Mucosa of descending colon (tissue), 3 donors: ENCODE measurements around the gene SIX2. TPM values are rescaled to one million over a fixed set of nuclear protein-coding genes. Genes with fewer than 3 reads are reported as not detected.

Source experiments
- ATAC-seq: fragments of 200-7000 bp; cut with Tn5 transposase; one replicate; pipeline ENCODE4 v1.9.1; 2020; ENCODE audit warnings: mild to moderate bottlenecking, moderate library complexity
- DNase-seq, 3 donors: peaks; one replicate each; pipeline ENCODE4 v3.0.0-alpha.2; 2020
- H3K36me3 ChIP-seq: fragments of 200-600 bp; one replicate; pipeline ENCODE4 v1.8.0; 2021; ENCODE audit warnings: low read depth, mild to moderate bottlenecking
- H3K4me1 ChIP-seq: fragments of 200-600 bp; one replicate; pipeline ENCODE4 v1.8.0; 2021; ENCODE audit warnings: low read depth, mild to moderate bottlenecking
- H3K4me3 ChIP-seq: fragments of 200-600 bp; one replicate; pipeline ENCODE4 v1.8.0; 2021; ENCODE audit warnings: mild to moderate bottlenecking
- H3K9me3 ChIP-seq: fragments of 200-600 bp; one replicate; pipeline ENCODE4 v1.8.0; 2021; ENCODE audit warnings: mild to moderate bottlenecking
- intact Hi-C, 2 donors: fragments of 100-400 bp; cut with DNase I in 1 of 2; cut with micrococcal nuclease in 1 of 2; formaldehyde crosslinking; loops; one replicate each; pipeline versions ENCODE4 v1.11.0 to v1.11.1; 2022; cut with DNase I, micrococcal nuclease
- total RNA-seq, 3 donors: library from RNA; stranded (reverse); fragmentation: NEBNext Ultra II Directional in 2 of 3; extraction: Animal tissue kit (Norgen Biotek cat#: 25700) in 2 of 3; gene quantifications; one replicate each; pipeline versions ENCODE4 v1.2.1 to v1.2.4, GENCODE V29; 2021 to 2023
- TF ChIP-seq, protein P1 (sequence below): fragments of 200-600 bp; IDR thresholded peaks from one replicate; pipeline ENCODE4 v1.8.0; 2022; ENCODE audit warnings: antibody characterized with exemption, mild to moderate bottlenecking
- donor health status: DM: no; HTN: no; CAD: no; lungs with moderate emphysema.
- donor health status: DM: no; HTN: no; CAD: no.
- donor health status: DM: no; HTN: yes; CAD: no.

Gene SIX2
- total RNA-seq, 3 donors from 2014 or later, result 0.12 TPM; not detected in 2

DNA sequence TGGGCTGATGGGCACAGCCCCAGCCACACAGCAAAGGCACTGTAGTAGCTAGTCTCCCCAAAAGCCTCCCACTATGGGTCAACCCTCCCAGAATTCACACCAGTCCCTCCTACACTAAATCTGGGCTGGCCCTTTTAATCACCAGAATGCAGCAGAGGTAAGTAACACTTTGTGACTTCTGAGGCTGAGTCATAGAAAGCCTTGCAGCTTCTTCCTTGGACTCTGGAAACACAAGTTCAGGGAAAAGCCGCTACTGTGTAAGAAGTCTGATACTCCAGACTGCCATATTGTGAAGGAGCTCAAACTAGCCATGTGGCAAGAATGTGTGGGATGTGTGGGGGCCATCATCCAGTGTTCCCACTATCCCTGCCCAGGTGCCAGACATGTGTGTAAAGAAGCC, 19.0 kb upstream of the SIX2 start:
- intact Hi-C loops, result no loop called here
- no peak for ATAC-seq
- no peak for DNase-seq

DNA sequence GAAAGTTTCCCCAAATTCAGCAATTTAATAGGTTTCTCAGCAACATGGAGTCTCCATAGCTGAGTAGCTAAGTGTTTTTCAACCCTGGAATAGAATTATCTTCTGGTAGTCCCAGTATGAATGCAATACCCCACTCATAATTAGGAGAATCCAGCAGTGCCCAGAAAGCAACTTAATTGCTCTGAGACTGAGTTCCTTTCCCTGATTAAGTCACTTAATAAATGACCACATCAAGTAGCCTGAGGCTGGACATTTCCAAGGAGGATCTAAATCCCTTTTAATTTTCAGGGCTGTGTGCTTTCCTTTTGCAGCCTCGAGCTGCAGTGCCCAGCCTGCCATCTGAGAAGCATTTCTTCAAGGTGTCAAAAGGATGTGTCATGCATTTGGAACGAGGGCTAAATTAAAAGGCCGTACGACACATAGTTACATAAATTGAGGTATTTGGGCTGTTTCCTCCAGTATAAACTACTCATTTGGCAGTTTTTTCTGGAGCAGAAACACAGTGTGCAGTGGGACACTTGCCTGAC, 17.7 kb upstream of the SIX2 start:
- DNase-seq (no peak), ATAC-seq (no peak)
- no peak overlapping the region for H3K4me3 ChIP-seq
- TF ChIP-seq, protein P1, sequence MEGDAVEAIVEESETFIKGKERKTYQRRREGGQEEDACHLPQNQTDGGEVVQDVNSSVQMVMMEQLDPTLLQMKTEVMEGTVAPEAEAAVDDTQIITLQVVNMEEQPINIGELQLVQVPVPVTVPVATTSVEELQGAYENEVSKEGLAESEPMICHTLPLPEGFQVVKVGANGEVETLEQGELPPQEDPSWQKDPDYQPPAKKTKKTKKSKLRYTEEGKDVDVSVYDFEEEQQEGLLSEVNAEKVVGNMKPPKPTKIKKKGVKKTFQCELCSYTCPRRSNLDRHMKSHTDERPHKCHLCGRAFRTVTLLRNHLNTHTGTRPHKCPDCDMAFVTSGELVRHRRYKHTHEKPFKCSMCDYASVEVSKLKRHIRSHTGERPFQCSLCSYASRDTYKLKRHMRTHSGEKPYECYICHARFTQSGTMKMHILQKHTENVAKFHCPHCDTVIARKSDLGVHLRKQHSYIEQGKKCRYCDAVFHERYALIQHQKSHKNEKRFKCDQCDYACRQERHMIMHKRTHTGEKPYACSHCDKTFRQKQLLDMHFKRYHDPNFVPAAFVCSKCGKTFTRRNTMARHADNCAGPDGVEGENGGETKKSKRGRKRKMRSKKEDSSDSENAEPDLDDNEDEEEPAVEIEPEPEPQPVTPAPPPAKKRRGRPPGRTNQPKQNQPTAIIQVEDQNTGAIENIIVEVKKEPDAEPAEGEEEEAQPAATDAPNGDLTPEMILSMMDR, result no peak
- H3K36me3 ChIP-seq, result no peaks in the 10 kb centered on the region
- intact Hi-C loops, result no loop called here
- no peaks in the 10 kb centered on the region for H3K4me1 ChIP-seq
- H3K9me3 ChIP-seq, result no peaks in the 10 kb centered on the region

More for the DNA sequence above, 19.0 kb upstream of the SIX2 start:
- TF ChIP-seq, protein P1, result no peak
- H3K4me3 ChIP-seq, result no peak overlapping the region
- H3K36me3 ChIP-seq, result no peaks in the 10 kb centered on the region
- no peaks in the 10 kb centered on the region for H3K4me1 ChIP-seq
- H3K9me3 ChIP-seq, result no peaks in the 10 kb centered on the region

DNA sequence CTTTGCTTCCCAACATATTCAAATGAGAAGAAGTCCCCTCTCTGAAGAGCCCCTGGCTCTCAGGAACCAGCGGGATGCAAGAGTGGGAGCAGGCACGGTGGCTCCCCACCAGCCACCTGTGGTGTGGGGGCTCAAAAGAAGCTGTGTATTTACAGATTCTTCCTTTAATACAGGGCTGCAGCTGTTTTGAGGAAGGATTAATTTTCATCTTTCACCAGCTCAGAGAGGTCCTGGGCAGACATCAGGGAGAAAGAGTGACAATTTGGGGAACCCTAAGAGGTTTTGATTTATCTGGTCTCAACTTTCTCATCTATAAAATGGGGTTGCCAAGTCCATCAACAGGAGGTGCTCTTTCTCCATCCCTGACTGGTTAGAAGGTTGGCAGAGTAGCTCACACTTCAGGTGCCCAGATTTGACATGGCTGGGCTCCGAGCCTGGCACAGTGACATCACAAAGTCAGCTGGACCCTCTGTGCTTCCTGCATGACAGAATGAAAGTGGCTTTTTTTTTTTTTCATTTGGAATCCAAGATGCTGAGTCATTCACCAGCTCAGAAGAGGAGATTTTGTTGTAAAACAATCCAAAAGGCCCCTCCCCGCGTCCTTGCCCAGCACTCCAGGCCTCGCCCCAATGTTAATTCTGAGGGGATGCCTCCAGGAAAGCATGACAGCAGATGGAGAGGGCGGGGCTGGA, 15.5 kb upstream of the SIX2 start:
- ATAC-seq (peak; percentile 31), DNase-seq (no peak)
- Histone ChIP-seq H3K36me3 (no peaks in the 10 kb centered on the region), H3K4me3 (no peak overlapping the region), H3K4me1 (no peaks in the 10 kb centered on the region), H3K9me3 (no peaks in the 10 kb centered on the region)
- intact Hi-C loops, result no loop called here
- TF ChIP-seq, protein P1, result no peak

DNA sequence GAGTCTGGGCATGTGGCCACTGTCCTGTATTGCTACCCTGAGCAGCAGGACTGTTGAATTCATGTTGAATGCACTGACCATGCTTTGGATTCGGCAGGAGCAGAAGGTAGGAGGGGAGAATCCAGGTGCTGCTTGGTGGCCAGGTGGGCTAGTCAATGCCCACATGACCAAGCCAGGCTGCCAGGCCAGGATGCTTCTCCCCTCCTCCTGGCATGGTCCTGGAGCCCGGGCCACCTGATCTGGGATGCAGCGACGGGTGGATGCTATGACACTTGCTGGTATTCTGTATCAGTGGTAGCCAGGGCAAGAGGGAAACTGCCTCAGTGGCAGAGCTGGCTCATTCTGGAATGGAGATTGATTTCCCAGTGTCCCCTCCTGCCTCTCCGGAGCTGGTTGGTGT, 14.8 kb upstream of the SIX2 start:
- Histone ChIP-seq H3K9me3 (no peaks in the 10 kb centered on the region), H3K4me3 (no peak overlapping the region), H3K4me1 (no peaks in the 10 kb centered on the region), H3K36me3 (no peaks in the 10 kb centered on the region)
- DNase-seq, result no peak
- no peak for ATAC-seq
- TF ChIP-seq, protein P1, result no peak
- intact Hi-C loops, result no loop called here

DNA sequence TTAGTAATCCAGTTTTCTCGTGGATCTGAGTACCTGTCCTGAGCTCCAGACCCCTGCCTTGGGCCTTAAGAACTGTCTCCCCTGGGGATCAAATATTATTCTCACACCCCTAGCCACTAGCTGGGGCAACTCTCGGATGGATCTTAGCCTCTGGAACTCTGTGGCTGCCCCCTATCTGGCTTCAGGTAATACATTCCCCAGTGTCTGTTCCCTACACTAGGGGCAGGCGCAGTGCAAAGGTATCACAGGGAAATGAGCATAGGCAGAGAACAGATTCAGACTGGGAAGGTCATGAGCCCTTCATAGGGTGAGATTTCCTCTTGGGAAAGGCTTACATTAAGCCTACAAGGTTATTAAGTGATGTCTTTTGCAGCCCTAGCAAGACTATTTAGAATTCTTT, 11.2 kb upstream of the SIX2 start:
- H3K4me3 ChIP-seq, result no peak overlapping the region
- intact Hi-C loops, result no loop called here
- no peak for DNase-seq
- ATAC-seq, result no peak
- TF ChIP-seq, protein P1, result no peak
- H3K4me1 ChIP-seq, result no peaks in the 10 kb centered on the region
- H3K36me3 ChIP-seq, result no peaks in the 10 kb centered on the region
- H3K9me3 ChIP-seq, result no peaks in the 10 kb centered on the region
